Fibroblast of skin of left quadriceps (primary cell): ENCODE measurements around the gene ZMIZ1.

Experiments used
- DNase-seq, 2 experiments: peaks; one replicate each; pipeline ENCODE4 v3.0.0-alpha.2; 2013; ENCODE audit warnings: low read depth in 2 of 2

ZMIZ1 gene

GRCh38 chr10:79285315-79286197, 216.8 kb downstream of the ZMIZ1 start:
- DNase-seq = no peak

- no peak for DNase-seq
These were observed 217.7 kb downstream of the ZMIZ1 start for GRCh38 chr10:79286318-79286951.

GRCh38 chr10:79287973-79288723, 219.4 kb downstream of the ZMIZ1 start:
- no peak for DNase-seq

GRCh38 chr10:79289801-79290200, 221.0 kb downstream of the ZMIZ1 start:
- no peak for DNase-seq

- no peak for DNase-seq
These were observed 223.4 kb downstream of the ZMIZ1 start for GRCh38 chr10:79292026-79292766.

- no peak for DNase-seq
These were observed 224.4 kb downstream of the ZMIZ1 start for GRCh38 chr10:79292891-79293746.

- no peak for DNase-seq
These were observed 225.2 kb downstream of the ZMIZ1 start for GRCh38 chr10:79293841-79294581.

- DNase-seq = no peak
These were observed 226.8 kb downstream of the ZMIZ1 start for GRCh38 chr10:79295563-79295962.

- DNase-seq = no peak
These were observed 227.7 kb downstream of the ZMIZ1 start for GRCh38 chr10:79296431-79296830.

GRCh38 chr10:79298403-79299244, 229.9 kb downstream of the ZMIZ1 start:
- peak; percentile 71 to 72 for DNase-seq

- DNase-seq = no peak
These were observed 230.9 kb downstream of the ZMIZ1 start for GRCh38 chr10:79299397-79300241.

GRCh38 chr10:79300711-79301110, 231.9 kb downstream of the ZMIZ1 start:
- no peak for DNase-seq

- no peak for DNase-seq
These were observed 233.2 kb downstream of the ZMIZ1 start for GRCh38 chr10:79301754-79302530.

- no peak for DNase-seq
These were observed 235.1 kb downstream of the ZMIZ1 start for GRCh38 chr10:79303631-79304478.

GRCh38 chr10:79304479-79305087, 235.8 kb downstream of the ZMIZ1 start:
- no peak for DNase-seq

- no peak for DNase-seq
These were observed 236.7 kb downstream of the ZMIZ1 start for GRCh38 chr10:79305515-79305914.
